ENCODE measurements around the gene DOCK6. TPM values are rescaled to one million over a fixed set of nuclear protein-coding genes. Genes with fewer than 3 reads are reported as not detected.

Gene DOCK6
- total RNA-seq, 1 experiment from 2014 or later, result 57.9 TPM

DNA sequence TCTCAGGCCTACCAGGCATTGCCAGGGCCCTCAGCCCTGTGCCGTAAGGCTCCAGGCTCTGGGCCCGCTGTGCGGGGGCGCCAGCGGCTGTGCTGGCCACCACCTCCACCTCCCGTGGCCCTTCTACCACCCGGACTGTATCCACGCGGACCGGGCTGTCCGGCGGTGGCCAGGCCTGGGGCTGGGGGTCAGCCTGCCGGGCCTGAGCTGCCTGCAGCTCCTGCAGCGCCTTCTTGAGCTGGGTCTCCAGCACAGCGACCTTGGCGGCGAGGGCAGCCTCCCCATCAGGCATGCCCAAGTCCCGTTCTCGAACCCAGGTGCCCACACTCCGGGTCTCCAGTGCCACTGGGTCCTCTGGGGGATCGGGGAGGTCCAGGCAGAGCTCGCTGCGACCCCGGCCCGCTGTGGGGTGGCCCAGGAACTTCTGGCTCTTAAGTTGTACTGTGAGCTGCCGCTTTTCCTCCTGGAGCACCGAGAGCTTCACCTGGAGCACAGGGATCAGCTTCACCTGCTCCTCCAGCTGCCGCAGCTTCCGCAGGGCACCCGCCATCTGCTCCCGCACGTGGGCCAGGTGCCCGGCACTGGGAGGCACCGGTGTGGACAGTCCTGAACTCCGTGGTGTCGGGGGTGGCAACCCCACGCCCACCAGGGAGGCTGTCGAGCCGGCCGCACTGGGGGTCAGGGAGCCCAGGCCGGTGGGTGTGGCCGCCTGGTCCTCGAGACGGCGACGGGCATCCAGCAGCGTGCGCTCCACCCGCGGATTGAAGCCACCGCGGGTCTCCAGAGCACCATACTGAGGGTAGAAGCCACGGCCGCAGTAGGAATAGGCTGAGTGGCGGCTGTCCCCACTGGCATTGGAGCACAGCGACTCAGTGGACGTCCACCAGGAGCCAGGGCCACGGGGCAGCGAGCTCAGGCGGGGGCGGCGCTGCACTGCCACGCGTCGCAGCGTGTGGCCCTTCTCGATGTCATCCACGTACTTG is 69.1 kb downstream of the DOCK6 start:
- H3K9ac ChIP-seq (ENCODE audit: extremely low read depth, insufficient read length, low read length), result no peak overlapping the region
- H3K36me3 Mint-ChIP-seq (ENCODE audit: insufficient read depth in 1 of 3, low read depth in 3 of 3), result peaks cover 9 to 28% (median 27%) of the 10 kb centered on the region in 3 experiments; a peak in 6 of 7 replicates
- no peak for DNase-seq
- no peak overlapping the region for H2BK120ac ChIP-seq (ENCODE audit: low read depth, low read length, poor library complexity, severe bottlenecking)
- no peak overlapping the region for H3K27ac ChIP-seq (ENCODE audit: insufficient read length, low read depth, low read length)
- no peak overlapping the region for H3K4ac ChIP-seq (ENCODE audit: low read depth, low read length)
- peaks cover 6 to 10% of the 10 kb centered on the region in 2 experiments for H3K4me1 Mint-ChIP-seq
- peaks cover 4% of the 10 kb centered on the region for H3K23me2 ChIP-seq (ENCODE audit: insufficient read length, low read depth, low read length, poor library complexity, severe bottlenecking)
- H3K9me3 ChIP-seq (ENCODE audit: control insufficient read depth, low read depth, low read length), result no peaks in the 10 kb centered on the region
- H4K20me1 ChIP-seq (ENCODE audit: control insufficient read depth, insufficient read depth, insufficient read length), result no peaks in the 10 kb centered on the region
- no peak overlapping the region for H4K91ac ChIP-seq (ENCODE audit: insufficient read length, low read depth, low read length)
- no peak overlapping the region for H3K4me2 ChIP-seq (ENCODE audit: insufficient read depth, insufficient read length, low read length)
- H4K5ac ChIP-seq (ENCODE audit: insufficient read length, low read depth, low read length), result no peak overlapping the region
- no peaks in the 10 kb centered on the region for H3K79me2 ChIP-seq (ENCODE audit: insufficient read depth, low read length)
- no peak overlapping the region for H3K4me3 Mint-ChIP-seq
- no peak overlapping the region for H2BK20ac ChIP-seq (ENCODE audit: low read depth, low read length, poor library complexity, severe bottlenecking)
- H3K14ac ChIP-seq (ENCODE audit: insufficient read depth, low read length), result no peak overlapping the region
- H3K4me1 ChIP-seq (ENCODE audit: insufficient read depth, low read length), result no peaks in the 10 kb centered on the region; the same call in 1 of the 2 replicates
- no peaks in the 10 kb centered on the region for H3K79me1 ChIP-seq (ENCODE audit: insufficient read depth, low read depth, low read length, poor library complexity, severe bottlenecking)
- no peak overlapping the region for H3T11ph ChIP-seq (ENCODE audit: low read length)
- no peak overlapping the region for H2BK5ac ChIP-seq (ENCODE audit: insufficient read length, low read length)
- no CpG with 5 or more reads among the region's 68 CpGs for WGBS (ENCODE audit: extremely low coverage, insufficient read length, low lambda C conversion rate)
- H3K27ac Mint-ChIP-seq, result no peak overlapping the region
- TF ChIP-seq, protein P1, sequence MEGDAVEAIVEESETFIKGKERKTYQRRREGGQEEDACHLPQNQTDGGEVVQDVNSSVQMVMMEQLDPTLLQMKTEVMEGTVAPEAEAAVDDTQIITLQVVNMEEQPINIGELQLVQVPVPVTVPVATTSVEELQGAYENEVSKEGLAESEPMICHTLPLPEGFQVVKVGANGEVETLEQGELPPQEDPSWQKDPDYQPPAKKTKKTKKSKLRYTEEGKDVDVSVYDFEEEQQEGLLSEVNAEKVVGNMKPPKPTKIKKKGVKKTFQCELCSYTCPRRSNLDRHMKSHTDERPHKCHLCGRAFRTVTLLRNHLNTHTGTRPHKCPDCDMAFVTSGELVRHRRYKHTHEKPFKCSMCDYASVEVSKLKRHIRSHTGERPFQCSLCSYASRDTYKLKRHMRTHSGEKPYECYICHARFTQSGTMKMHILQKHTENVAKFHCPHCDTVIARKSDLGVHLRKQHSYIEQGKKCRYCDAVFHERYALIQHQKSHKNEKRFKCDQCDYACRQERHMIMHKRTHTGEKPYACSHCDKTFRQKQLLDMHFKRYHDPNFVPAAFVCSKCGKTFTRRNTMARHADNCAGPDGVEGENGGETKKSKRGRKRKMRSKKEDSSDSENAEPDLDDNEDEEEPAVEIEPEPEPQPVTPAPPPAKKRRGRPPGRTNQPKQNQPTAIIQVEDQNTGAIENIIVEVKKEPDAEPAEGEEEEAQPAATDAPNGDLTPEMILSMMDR (conservative IDR thresholded peaks at IDR 0.05), result no peak
- peaks cover 2% of the 10 kb centered on the region; the same call in 1 of the 2 replicates for H3K27me3 Mint-ChIP-seq (ENCODE audit: low read depth)
- no peaks in the 10 kb centered on the region for H3K27me3 ChIP-seq (ENCODE audit: insufficient read depth, low read length)
- no peak overlapping the region for H4K8ac ChIP-seq (replicated peaks; ENCODE audit: insufficient read length, low read depth, low read length)
- no peaks in the 10 kb centered on the region for H3K9me3 Mint-ChIP-seq
- no peak overlapping the region for H3K56ac ChIP-seq (ENCODE audit: insufficient read length, low read depth, low read length)
- no peak overlapping the region for H2AFZ ChIP-seq (ENCODE audit: low read length)
- H3K23ac ChIP-seq (ENCODE audit: insufficient read length, low read depth, low read length), result no peak overlapping the region
- no peak overlapping the region for H2BK12ac ChIP-seq (ENCODE audit: insufficient read length, low read depth, low read length)
- no peak overlapping the region for H2BK15ac ChIP-seq (ENCODE audit: low read depth, low read length)
- H2AK5ac ChIP-seq (ENCODE audit: insufficient read length, low read length), result no peak overlapping the region
- H3K18ac ChIP-seq (ENCODE audit: insufficient read length, low read depth, low read length), result no peak overlapping the region

Measured in H9 (cell line).